Measurements from ENCODE around the gene NDUFAF8.

NDUFAF8 gene

GRCh38 chr17:81279278-81280275 lies 40.5 kb downstream of the NDUFAF8 start:
- Mint-ChIP-seq H3K4me1 (ENCODE audit: low read depth) (peaks cover 2% of the 10 kb centered on the region), H3K36me3 (ENCODE audit: low read depth) (peaks cover 100% of the 10 kb centered on the region), H3K4me3 (no peak overlapping the region), H3K9me3 (no peaks in the 10 kb centered on the region), H3K27ac (no peak overlapping the region), H3K27me3 (no peaks in the 10 kb centered on the region)
- intact Hi-C loops (cut with micrococcal nuclease): no loop called here

GRCh38 chr17:81280571-81280970 lies 41.5 kb downstream of the NDUFAF8 start:
- no peaks in the 10 kb centered on the region for H3K27me3 Mint-ChIP-seq
- intact Hi-C loops (cut with micrococcal nuclease): no loop called here
- peaks cover 12% of the 10 kb centered on the region for H3K4me1 Mint-ChIP-seq (ENCODE audit: low read depth)
- H3K27ac Mint-ChIP-seq: no peak overlapping the region
- no peak overlapping the region for H3K4me3 Mint-ChIP-seq
- peaks cover 91% of the 10 kb centered on the region for H3K36me3 Mint-ChIP-seq (ENCODE audit: low read depth)
- H3K9me3 Mint-ChIP-seq: no peaks in the 10 kb centered on the region

- H3K4me1 Mint-ChIP-seq (ENCODE audit: low read depth): peaks cover 28% of the 10 kb centered on the region
- no peak overlapping the region for H3K4me3 Mint-ChIP-seq
- intact Hi-C loops (cut with micrococcal nuclease): no loop called here
- no peaks in the 10 kb centered on the region for H3K27me3 Mint-ChIP-seq
- no peaks in the 10 kb centered on the region for H3K9me3 Mint-ChIP-seq
- H3K36me3 Mint-ChIP-seq (ENCODE audit: low read depth): peaks cover 87% of the 10 kb centered on the region
- H3K27ac Mint-ChIP-seq: no peak overlapping the region
Observed at GRCh38 chr17:81282141-81282540, 43.0 kb downstream of the NDUFAF8 start.

GRCh38 chr17:81282876-81283275 lies 43.8 kb downstream of the NDUFAF8 start:
- Mint-ChIP-seq H3K36me3 (ENCODE audit: low read depth) (peaks cover 87% of the 10 kb centered on the region), H3K27ac (no peak overlapping the region), H3K4me1 (ENCODE audit: low read depth) (peaks cover 35% of the 10 kb centered on the region), H3K9me3 (no peaks in the 10 kb centered on the region), H3K27me3 (no peaks in the 10 kb centered on the region), H3K4me3 (no peak overlapping the region)
- intact Hi-C loops (cut with micrococcal nuclease): no loop called here

GRCh38 chr17:81285179-81285878 lies 46.2 kb downstream of the NDUFAF8 start:
- Mint-ChIP-seq H3K27me3 (no peaks in the 10 kb centered on the region), H3K36me3 (ENCODE audit: low read depth) (peaks cover 85% of the 10 kb centered on the region), H3K27ac (peak overlapping the region; percentile 94), H3K9me3 (no peaks in the 10 kb centered on the region), H3K4me1 (ENCODE audit: low read depth) (peaks cover 52% of the 10 kb centered on the region), H3K4me3 (peak overlapping the region; percentile 64)
- intact Hi-C loops (cut with micrococcal nuclease): no loop called here

- Mint-ChIP-seq H3K36me3 (ENCODE audit: low read depth) (peaks cover 85% of the 10 kb centered on the region), H3K4me1 (ENCODE audit: low read depth) (peaks cover 58% of the 10 kb centered on the region)
- intact Hi-C loops (cut with micrococcal nuclease): no loop called here
Observed at GRCh38 chr17:81285894-81286293, 46.8 kb downstream of the NDUFAF8 start.

GRCh38 chr17:81286491-81287145 lies 47.5 kb downstream of the NDUFAF8 start:
- no peaks in the 10 kb centered on the region for H3K9me3 Mint-ChIP-seq
- peak overlapping the region; percentile 64 for H3K4me3 Mint-ChIP-seq
- H3K27me3 Mint-ChIP-seq: no peaks in the 10 kb centered on the region
- intact Hi-C loops (cut with micrococcal nuclease): no loop called here
- H3K4me1 Mint-ChIP-seq (ENCODE audit: low read depth): peaks cover 65% of the 10 kb centered on the region
- peaks cover 81% of the 10 kb centered on the region for H3K36me3 Mint-ChIP-seq (ENCODE audit: low read depth)
- H3K27ac Mint-ChIP-seq: peak overlapping the region; percentile 94

More at GRCh38 chr17:81285894-81286293, 46.8 kb downstream of the NDUFAF8 start:
- Mint-ChIP-seq H3K4me3 (peak overlapping the region; percentile 64), H3K27me3 (no peaks in the 10 kb centered on the region), H3K9me3 (no peaks in the 10 kb centered on the region), H3K27ac (peak overlapping the region; percentile 94)

- H3K9me3 Mint-ChIP-seq: no peaks in the 10 kb centered on the region
- no peaks in the 10 kb centered on the region for H3K27me3 Mint-ChIP-seq
- intact Hi-C loops (cut with micrococcal nuclease): no loop called here
- peak overlapping the region; percentile 94 for H3K27ac Mint-ChIP-seq
- H3K4me1 Mint-ChIP-seq (ENCODE audit: low read depth): peaks cover 68% of the 10 kb centered on the region
- peaks cover 75% of the 10 kb centered on the region for H3K36me3 Mint-ChIP-seq (ENCODE audit: low read depth)
- H3K4me3 Mint-ChIP-seq: peak overlapping the region; percentile 30
Observed at GRCh38 chr17:81287152-81287551, 48.0 kb downstream of the NDUFAF8 start.

GRCh38 chr17:81287741-81288430 lies 48.8 kb downstream of the NDUFAF8 start:
- H3K4me1 Mint-ChIP-seq (ENCODE audit: low read depth): peaks cover 75% of the 10 kb centered on the region
- intact Hi-C loops (cut with micrococcal nuclease): no loop called here
- H3K36me3 Mint-ChIP-seq (ENCODE audit: low read depth): peaks cover 68% of the 10 kb centered on the region
- peak overlapping the region; percentile 94 for H3K27ac Mint-ChIP-seq
- H3K4me3 Mint-ChIP-seq: no peak overlapping the region
- H3K9me3 Mint-ChIP-seq: no peaks in the 10 kb centered on the region
- H3K27me3 Mint-ChIP-seq: no peaks in the 10 kb centered on the region

GRCh38 chr17:81288715-81289114 lies 49.6 kb downstream of the NDUFAF8 start:
- Mint-ChIP-seq H3K4me3 (no peak overlapping the region), H3K36me3 (ENCODE audit: low read depth) (peaks cover 60% of the 10 kb centered on the region), H3K27ac (peak overlapping the region; percentile 94), H3K27me3 (no peaks in the 10 kb centered on the region), H3K4me1 (ENCODE audit: low read depth) (peaks cover 76% of the 10 kb centered on the region), H3K9me3 (no peaks in the 10 kb centered on the region)
- intact Hi-C loops (cut with micrococcal nuclease): no loop called here

GRCh38 chr17:81289627-81290026 lies 50.5 kb downstream of the NDUFAF8 start:
- H3K27me3 Mint-ChIP-seq: no peaks in the 10 kb centered on the region
- intact Hi-C loops (cut with micrococcal nuclease): loop anchor here (5.0 to 10.0 kb wide), 2 partner anchors 32 to 105 kb away; partner anchors contain the start of gene BAHCC1
- no peaks in the 10 kb centered on the region for H3K9me3 Mint-ChIP-seq
- H3K27ac Mint-ChIP-seq: no peak overlapping the region
- no peak overlapping the region for H3K4me3 Mint-ChIP-seq
- peaks cover 59% of the 10 kb centered on the region for H3K36me3 Mint-ChIP-seq (ENCODE audit: low read depth)
- H3K4me1 Mint-ChIP-seq (ENCODE audit: low read depth): peaks cover 82% of the 10 kb centered on the region

- H3K36me3 Mint-ChIP-seq (ENCODE audit: low read depth): peaks cover 64% of the 10 kb centered on the region
- H3K9me3 Mint-ChIP-seq: no peaks in the 10 kb centered on the region
- H3K27ac Mint-ChIP-seq: peak overlapping the region; percentile 30
- peaks cover 77% of the 10 kb centered on the region for H3K4me1 Mint-ChIP-seq (ENCODE audit: low read depth)
- H3K4me3 Mint-ChIP-seq: no peak overlapping the region
- intact Hi-C loops (cut with micrococcal nuclease): loop anchor here (5.0 to 10.0 kb wide), 2 partner anchors 33 to 105 kb away; partner anchors contain the start of gene BAHCC1
- H3K27me3 Mint-ChIP-seq: no peaks in the 10 kb centered on the region
Observed at GRCh38 chr17:81290230-81290629, 51.1 kb downstream of the NDUFAF8 start.

All from dendritic cell treated with granulocyte-macrophage colony-stimulating factor and Interleukin-4, amounts not matched to agents 40 ng/mL and 50 ng/mL, for 4 days (primary cell).